OCI-LY1 (cell line): ENCODE data around the gene RILPL2.

Experiments
- H2AFZ ChIP-seq: fragments of 200-600 bp; sonication (generic), shearing (Covaris generic); 2 replicates; pipeline ENCODE4 v1.6.0; 2014; ENCODE audit warnings: antibody characterized with exemption, mild to moderate bottlenecking, low read length
- H3F3A ChIP-seq: fragments of 200-600 bp; sonication (generic), shearing (Covaris generic); 2 replicates; pipeline ENCODE4 v1.6.0; 2014; ENCODE audit warnings: mild to moderate bottlenecking, antibody characterized with exemption, low read length, moderate library complexity; ENCODE audit not compliant: insufficient read depth
- H3K27ac ChIP-seq: fragments of 200-600 bp; sonication (generic); 2 replicates; pipeline ENCODE4 v1.5.1; 2014; ENCODE audit warnings: low read length, mixed run types, mild to moderate bottlenecking, low read depth; ENCODE audit not compliant: poor library complexity, severe bottlenecking
- H3K27me3 ChIP-seq: fragments of 200-600 bp; sonication (generic); 2 replicates; pipeline ENCODE4 v1.6.0; 2014; ENCODE audit warnings: antibody characterized with exemption, mild to moderate bottlenecking, low read length, moderate library complexity; ENCODE audit not compliant: insufficient read depth
- H3K36me3 ChIP-seq: fragments of 200-600 bp; sonication (generic); 2 replicates; pipeline ENCODE4 v1.6.1; 2014; ENCODE audit warnings: mild to moderate bottlenecking, antibody characterized with exemption, low read length, moderate library complexity, mixed read lengths; ENCODE audit not compliant: insufficient read depth
- H3K4me1 ChIP-seq: fragments of 200-600 bp; sonication (generic); 2 replicates; pipeline ENCODE4 v1.5.1; 2014; ENCODE audit warnings: mild to moderate bottlenecking, low read length, moderate library complexity; ENCODE audit not compliant: insufficient read depth, severe bottlenecking
- H3K4me2 ChIP-seq: fragments of 200-600 bp; sonication (generic), shearing (Covaris generic); 2 replicates; pipeline ENCODE4 v1.6.1; 2014; ENCODE audit warnings: low read length
- H3K4me3 ChIP-seq: fragments of 200-600 bp; sonication (generic); 2 replicates; pipeline ENCODE4 v1.5.1; 2014; ENCODE audit warnings: low read length, low read depth, mild to moderate bottlenecking, mixed read lengths; ENCODE audit not compliant: poor library complexity, severe bottlenecking
- H3K79me2 ChIP-seq: fragments of 200-600 bp; shearing (Covaris generic); 2 replicates; pipeline ENCODE4 v1.6.1; 2016; ENCODE audit warnings: mixed run types, low read length, mixed read lengths; ENCODE audit not compliant: insufficient read depth
- H3K9ac ChIP-seq: fragments of 200-600 bp; sonication (generic), shearing (Covaris generic); 2 replicates; pipeline ENCODE4 v1.6.1; 2014; ENCODE audit warnings: mild to moderate bottlenecking, low read length, mixed read lengths
- H3K9me2 ChIP-seq: fragments of 200-600 bp; sonication (generic), shearing (Covaris generic); 2 replicates; pipeline ENCODE4 v1.6.1; 2014; ENCODE audit warnings: low read depth, mild to moderate bottlenecking, low read length, mixed read lengths
- H3K9me3 ChIP-seq: fragments of 200-600 bp; shearing (Covaris generic); 2 replicates; pipeline ENCODE4 v1.6.1; 2014; ENCODE audit warnings: low read length, mixed read lengths
- H4K20me1 ChIP-seq: fragments of 200-600 bp; sonication (generic), shearing (Covaris generic); 2 replicates; pipeline ENCODE4 v1.6.0; 2016; ENCODE audit warnings: mild to moderate bottlenecking, low read length; ENCODE audit not compliant: insufficient read depth
- EZH2 ChIP-seq: fragments of 200-600 bp; sonication (generic), shearing (Covaris generic); IDR thresholded peaks from 2 replicates; pipeline ENCODE4 v1.8.0; 2017; ENCODE audit warnings: borderline replicate concordance, mixed run types, mild to moderate bottlenecking, antibody characterized with exemption, low read length, moderate library complexity, mixed read lengths
- TF ChIP-seq, protein P1 (sequence below): fragments of 200-600 bp; sonication (generic), shearing (Covaris generic); IDR thresholded peaks from 2 replicates; pipeline ENCODE4 v1.5.1; 2017; ENCODE audit warnings: mild to moderate bottlenecking, antibody characterized with exemption, low read length, moderate library complexity, mixed read lengths

Gene RILPL2, protein sequence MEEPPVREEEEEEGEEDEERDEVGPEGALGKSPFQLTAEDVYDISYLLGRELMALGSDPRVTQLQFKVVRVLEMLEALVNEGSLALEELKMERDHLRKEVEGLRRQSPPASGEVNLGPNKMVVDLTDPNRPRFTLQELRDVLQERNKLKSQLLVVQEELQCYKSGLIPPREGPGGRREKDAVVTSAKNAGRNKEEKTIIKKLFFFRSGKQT

DNA sequence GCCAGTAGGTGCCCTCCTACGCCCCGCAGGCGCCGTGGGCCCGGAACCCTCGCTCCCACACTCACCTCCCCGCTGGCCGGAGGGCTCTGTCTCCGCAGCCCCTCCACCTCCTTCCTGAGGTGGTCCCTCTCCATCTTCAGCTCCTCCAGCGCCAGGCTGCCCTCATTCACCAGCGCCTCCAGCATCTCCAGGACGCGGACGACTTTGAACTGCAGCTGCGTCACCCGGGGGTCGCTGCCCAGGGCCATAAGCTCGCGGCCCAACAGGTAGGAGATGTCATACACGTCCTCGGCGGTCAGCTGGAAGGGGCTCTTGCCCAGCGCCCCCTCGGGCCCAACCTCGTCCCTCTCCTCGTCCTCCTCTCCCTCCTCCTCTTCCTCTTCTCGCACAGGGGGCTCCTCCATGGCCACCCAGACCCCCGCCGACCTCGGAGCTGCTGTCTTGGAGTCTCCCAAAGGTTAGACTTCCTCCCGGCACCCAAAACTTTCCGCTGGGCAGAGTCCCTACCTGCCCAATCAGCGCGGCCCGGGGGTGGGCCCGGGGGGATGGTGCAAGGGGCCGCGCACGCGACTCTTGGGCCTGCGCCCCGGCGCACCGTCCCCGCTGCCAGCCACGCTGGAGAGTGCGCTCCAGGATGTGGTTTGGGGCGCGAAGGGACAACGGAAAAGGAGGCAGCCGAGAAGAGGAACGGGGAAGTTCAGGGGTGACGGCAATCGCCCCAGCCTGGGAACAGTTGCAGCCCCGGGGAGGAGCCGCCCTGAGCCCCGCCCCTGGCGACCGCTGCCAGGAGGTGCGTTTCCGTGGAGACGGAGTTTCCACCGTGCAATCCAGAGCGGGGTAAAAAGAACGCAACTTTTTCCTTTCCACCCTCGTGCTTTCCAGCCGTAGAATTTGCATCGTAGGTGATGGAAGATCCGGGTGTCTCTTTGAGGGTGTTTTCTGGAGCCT, at the start of gene RILPL2:
TSS of gene RILPL2 (minus strand) at position 668 of the 948 bp plus-strand sequence. CDS start at position 404, 264 bp downstream.
- peak within 1 kb of the TSS; percentile 72 for H3K9ac ChIP-seq
- TF ChIP-seq EZH2 = no peak
- H3K4me3 ChIP-seq = peak within 1 kb of the TSS; percentile 79
- H2AFZ ChIP-seq = no peak within 1 kb of the TSS
- H3K36me3 ChIP-seq = 0 out of 2 replicates have a peak, but pooled peaks cover 3% of the 10 kb centered on the region
- no peaks in the 10 kb centered on the region for H4K20me1 ChIP-seq
- H3K27ac ChIP-seq = peak within 1 kb of the TSS; percentile 60
- no peaks in the 10 kb centered on the region for H3K9me2 ChIP-seq
- no peaks in the 10 kb centered on the region for H3K27me3 ChIP-seq
- 0 out of 2 replicates have a peak, but pooled peaks cover 4% of the 10 kb centered on the region for H3K79me2 ChIP-seq
- peaks cover 47% of the 10 kb centered on the region for H3K4me1 ChIP-seq
- H3K9me3 ChIP-seq = no peaks in the 10 kb centered on the region
- H3F3A ChIP-seq = no peaks in the 10 kb centered on the region
- H3K4me2 ChIP-seq = peak within 1 kb of the TSS; percentile 78

DNA sequence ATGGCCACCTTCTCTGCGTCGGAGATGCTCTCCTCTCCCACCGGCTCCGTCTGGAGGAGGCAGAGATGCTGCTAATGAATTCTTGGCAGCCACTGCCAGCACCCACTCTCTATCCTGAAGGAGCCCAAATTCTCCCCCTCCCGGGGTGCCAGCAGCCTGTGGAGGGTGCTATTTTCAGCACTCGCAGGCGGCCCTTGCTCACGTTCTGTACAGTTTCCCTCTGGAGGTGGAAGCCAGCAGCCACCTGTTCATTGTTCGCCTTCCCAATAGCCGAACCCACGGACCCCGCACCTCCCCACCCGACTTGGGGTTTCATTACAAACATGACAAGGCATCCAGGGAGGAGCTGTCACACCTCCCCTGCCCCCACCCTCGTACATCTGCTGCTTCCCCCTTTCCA, 49.3 kb upstream of the RILPL2 start:
- no peaks in the 10 kb centered on the region for H3K36me3 ChIP-seq
- H3F3A ChIP-seq = no peaks in the 10 kb centered on the region
- no peak overlapping the region for H3K9ac ChIP-seq
- H3K27me3 ChIP-seq = no peaks in the 10 kb centered on the region
- TF ChIP-seq, protein P1, sequence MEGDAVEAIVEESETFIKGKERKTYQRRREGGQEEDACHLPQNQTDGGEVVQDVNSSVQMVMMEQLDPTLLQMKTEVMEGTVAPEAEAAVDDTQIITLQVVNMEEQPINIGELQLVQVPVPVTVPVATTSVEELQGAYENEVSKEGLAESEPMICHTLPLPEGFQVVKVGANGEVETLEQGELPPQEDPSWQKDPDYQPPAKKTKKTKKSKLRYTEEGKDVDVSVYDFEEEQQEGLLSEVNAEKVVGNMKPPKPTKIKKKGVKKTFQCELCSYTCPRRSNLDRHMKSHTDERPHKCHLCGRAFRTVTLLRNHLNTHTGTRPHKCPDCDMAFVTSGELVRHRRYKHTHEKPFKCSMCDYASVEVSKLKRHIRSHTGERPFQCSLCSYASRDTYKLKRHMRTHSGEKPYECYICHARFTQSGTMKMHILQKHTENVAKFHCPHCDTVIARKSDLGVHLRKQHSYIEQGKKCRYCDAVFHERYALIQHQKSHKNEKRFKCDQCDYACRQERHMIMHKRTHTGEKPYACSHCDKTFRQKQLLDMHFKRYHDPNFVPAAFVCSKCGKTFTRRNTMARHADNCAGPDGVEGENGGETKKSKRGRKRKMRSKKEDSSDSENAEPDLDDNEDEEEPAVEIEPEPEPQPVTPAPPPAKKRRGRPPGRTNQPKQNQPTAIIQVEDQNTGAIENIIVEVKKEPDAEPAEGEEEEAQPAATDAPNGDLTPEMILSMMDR = no peak
- TF ChIP-seq EZH2 = no peak
- H3K9me2 ChIP-seq = no peaks in the 10 kb centered on the region
- H3K27ac ChIP-seq = no peak overlapping the region
- H3K9me3 ChIP-seq = no peaks in the 10 kb centered on the region
- no peak overlapping the region for H2AFZ ChIP-seq
- no peak overlapping the region for H3K4me2 ChIP-seq
- H3K79me2 ChIP-seq = no peaks in the 10 kb centered on the region
- H3K4me1 ChIP-seq = peaks cover 21% of the 10 kb centered on the region
- H4K20me1 ChIP-seq = no peaks in the 10 kb centered on the region
- H3K4me3 ChIP-seq = no peak overlapping the region

DNA sequence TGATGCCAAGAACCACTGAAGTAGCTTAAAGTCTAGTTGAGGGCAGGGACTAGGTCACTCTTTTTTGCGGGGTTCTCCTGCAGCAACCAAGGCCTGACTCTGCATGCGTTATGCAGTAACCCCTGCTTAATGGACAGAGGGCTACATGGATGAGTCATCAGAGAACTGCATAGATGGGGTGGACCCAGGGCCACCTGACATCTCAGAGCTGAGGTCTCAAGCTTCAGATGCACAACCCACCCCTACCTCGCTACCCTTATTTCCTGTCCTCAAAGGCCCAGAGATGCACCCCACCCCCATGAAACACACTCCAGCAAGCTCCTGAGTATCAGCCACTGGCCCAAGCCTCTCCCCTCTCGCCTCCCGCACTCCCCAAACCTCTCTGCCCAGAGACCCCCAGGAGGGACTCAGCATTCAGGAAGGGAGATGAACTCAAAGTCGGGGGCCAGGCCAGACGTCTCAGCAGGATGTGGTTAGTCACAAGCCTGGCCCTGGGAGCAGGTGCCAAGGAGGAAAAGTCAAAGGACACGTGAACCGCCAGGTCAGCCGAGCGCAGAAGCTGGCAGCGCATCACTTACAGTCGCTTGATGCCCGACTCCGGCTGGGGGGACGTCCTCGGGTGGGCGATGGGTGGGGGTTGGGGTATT, 47.2 kb upstream of the RILPL2 start:
- H2AFZ ChIP-seq = no peak overlapping the region
- no peaks in the 10 kb centered on the region for H3K79me2 ChIP-seq
- H3K9me3 ChIP-seq = no peaks in the 10 kb centered on the region
- no peaks in the 10 kb centered on the region for H3K27me3 ChIP-seq
- H3K4me1 ChIP-seq = peaks cover 41% of the 10 kb centered on the region
- TF ChIP-seq, protein P1 = no peak
- no peak for TF ChIP-seq EZH2
- H3K27ac ChIP-seq = no peak overlapping the region
- no peak overlapping the region for H3K9ac ChIP-seq
- H3K4me2 ChIP-seq = no peak overlapping the region
- H3K36me3 ChIP-seq = no peaks in the 10 kb centered on the region
- no peaks in the 10 kb centered on the region for H3K9me2 ChIP-seq
- no peaks in the 10 kb centered on the region for H3F3A ChIP-seq
- no peak overlapping the region for H3K4me3 ChIP-seq
- no peaks in the 10 kb centered on the region for H4K20me1 ChIP-seq
